Memory B cell (primary cell): ENCODE measurements around the gene PSEN2.
A peak's percentile ranks its signal among the peaks of the same experiment; 100 is the strongest.
"Not testable (repeated sequence)": the region's sequence is repeated elsewhere in the genome, so short reads cannot be mapped to it uniquely, and the experiment has no call there.

Source experiments
- ATAC-seq: fragments of 150-1000 bp; cut with Tn5 transposase; 2 replicates; pipeline ENCODE4 v1.10.0; 2021; ENCODE audit warnings: low read depth, mild to moderate bottlenecking, moderate library complexity
- DNase-seq, 2 donors: peaks; one replicate each; pipeline ENCODE4 v3.0.0; 2022; ENCODE audit warnings: low spot score in 2 of 2
- H3K27ac Mint-ChIP-seq: one replicate; pipeline ENCODE4 v1.8.0; 2022; ENCODE audit warnings: mild to moderate bottlenecking, moderate library complexity, mixed read lengths
- H3K27me3 Mint-ChIP-seq: one replicate; pipeline ENCODE4 v1.8.0; 2022; ENCODE audit warnings: mixed read lengths
- H3K36me3 Mint-ChIP-seq: one replicate; pipeline ENCODE4 v1.8.0; 2022; ENCODE audit warnings: mild to moderate bottlenecking, mixed read lengths
- H3K4me1 Mint-ChIP-seq: one replicate; pipeline ENCODE4 v1.8.0; 2022; ENCODE audit warnings: mixed read lengths
- H3K4me3 Mint-ChIP-seq: one replicate; pipeline ENCODE4 v1.8.0; 2022; ENCODE audit warnings: mild to moderate bottlenecking, moderate library complexity, mixed read lengths
- H3K9me3 Mint-ChIP-seq: one replicate; pipeline ENCODE4 v1.8.0; 2022; ENCODE audit warnings: mixed read lengths

PSEN2 gene

DNA sequence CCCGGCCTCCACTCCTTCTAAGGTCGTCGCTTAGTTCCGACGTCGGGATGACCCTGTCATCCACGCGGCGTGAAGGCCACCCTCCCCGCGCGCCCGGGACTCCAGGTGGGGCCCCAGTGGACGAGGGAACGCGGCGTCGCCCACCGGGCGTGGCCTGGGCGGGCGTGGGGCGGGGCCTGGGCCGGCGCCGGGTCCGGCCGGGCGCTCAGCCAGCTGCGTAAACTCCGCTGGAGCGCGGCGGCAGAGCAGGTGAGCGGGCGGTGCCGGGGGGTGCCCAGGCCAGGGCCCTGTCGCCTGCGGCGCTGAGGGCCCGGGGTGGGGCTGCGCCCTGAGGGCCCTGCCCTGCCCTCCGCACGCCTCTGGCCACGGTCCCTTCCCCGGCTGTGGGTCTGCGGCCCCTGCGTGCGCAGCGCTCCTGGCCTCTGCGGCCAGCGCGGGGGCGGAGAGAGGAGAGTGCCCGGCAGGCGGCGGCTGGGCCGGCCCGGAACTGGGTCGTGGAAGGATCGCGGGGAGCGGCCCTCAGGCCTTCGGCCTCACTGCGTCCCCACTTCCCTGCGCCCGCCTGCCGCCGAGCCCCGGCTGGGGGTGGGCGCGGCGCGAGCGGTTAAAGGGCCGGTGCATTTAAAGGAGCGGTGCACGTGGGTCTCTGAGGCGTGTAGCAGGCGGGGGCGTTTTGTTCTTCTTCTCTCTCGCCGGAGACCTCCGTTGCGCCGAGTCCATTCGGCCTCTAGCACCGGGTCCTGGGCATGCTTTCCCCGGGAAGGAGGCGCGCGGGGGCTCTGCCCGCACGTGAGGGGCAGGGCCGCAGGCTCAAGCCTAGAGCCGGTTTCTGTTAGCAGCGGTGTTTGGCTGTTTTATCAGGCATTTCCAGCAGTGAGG lies at the start of gene PSEN2:
Gene PSEN2, plus strand, starts transcription at position 216 of the 879 bp plus-strand sequence. CDS start 11,292 bp downstream, outside the sequence.
- DNase-seq (peak; percentile 62 to 66), ATAC-seq (peak; percentile 96)
- peak within 1 kb of the TSS; percentile 89 for H3K4me3 Mint-ChIP-seq
- H3K36me3 Mint-ChIP-seq = peaks cover 3% of the 10 kb centered on the region
- no peaks in the 10 kb centered on the region for H3K27me3 Mint-ChIP-seq
- no peaks in the 10 kb centered on the region for H3K9me3 Mint-ChIP-seq
- peaks cover 14% of the 10 kb centered on the region for H3K4me1 Mint-ChIP-seq
- peak within 1 kb of the TSS; percentile 52 for H3K27ac Mint-ChIP-seq

DNA sequence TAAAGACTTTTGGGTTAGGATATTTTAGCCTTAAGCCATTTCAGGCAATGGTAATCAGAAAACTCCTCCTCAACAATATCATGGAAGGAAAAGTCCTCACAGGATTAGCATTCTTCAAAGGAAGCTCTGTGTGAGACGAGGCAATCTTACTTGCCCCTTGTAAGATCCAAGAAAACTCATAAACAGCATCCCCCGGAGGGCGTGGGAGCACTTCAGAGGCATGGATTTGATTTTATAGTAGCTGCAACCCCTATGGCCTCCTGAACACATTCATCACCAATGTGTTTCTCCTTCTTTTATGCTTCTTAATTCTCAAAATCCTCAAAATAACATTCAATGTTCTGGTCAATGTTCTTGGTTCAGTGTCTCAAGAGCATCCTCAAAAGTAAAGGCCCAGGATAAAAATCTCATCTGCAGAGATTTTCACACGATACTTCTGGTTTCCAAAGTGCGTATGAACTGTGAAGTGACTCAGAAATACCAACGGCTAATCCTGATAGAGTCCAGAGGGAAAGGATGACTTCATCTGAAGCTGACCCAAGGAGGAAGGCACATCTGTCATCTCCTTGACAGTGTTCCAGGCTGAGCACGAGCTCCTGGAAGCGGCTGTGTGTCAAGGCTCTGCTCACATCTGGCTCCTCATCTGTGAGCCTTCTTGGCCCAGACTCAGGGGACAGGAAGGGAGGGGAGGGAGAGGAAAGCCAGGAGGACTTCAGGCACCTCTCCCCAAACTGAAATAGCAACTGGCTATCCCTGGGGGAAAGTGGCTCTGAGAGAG lies 49.3 kb upstream of the PSEN2 start:
- no peaks in the 10 kb centered on the region for H3K27me3 Mint-ChIP-seq
- H3K36me3 Mint-ChIP-seq = no peaks in the 10 kb centered on the region
- ATAC-seq (no peak), DNase-seq (no peak)
- no peak overlapping the region for H3K4me3 Mint-ChIP-seq
- H3K27ac Mint-ChIP-seq = no peak overlapping the region
- H3K4me1 Mint-ChIP-seq = peaks cover 21% of the 10 kb centered on the region
- no peaks in the 10 kb centered on the region for H3K9me3 Mint-ChIP-seq

- Mint-ChIP-seq H3K27ac (no peak overlapping the region), H3K27me3 (no peaks in the 10 kb centered on the region), H3K36me3 (no peaks in the 10 kb centered on the region), H3K4me3 (no peak overlapping the region), H3K4me1 (peaks cover 21% of the 10 kb centered on the region), H3K9me3 (no peaks in the 10 kb centered on the region)
- ATAC-seq (no peak), DNase-seq (no peak)
Measured at GRCh38 chr1:226821719-226822085, 48.7 kb upstream of the PSEN2 start.

DNA sequence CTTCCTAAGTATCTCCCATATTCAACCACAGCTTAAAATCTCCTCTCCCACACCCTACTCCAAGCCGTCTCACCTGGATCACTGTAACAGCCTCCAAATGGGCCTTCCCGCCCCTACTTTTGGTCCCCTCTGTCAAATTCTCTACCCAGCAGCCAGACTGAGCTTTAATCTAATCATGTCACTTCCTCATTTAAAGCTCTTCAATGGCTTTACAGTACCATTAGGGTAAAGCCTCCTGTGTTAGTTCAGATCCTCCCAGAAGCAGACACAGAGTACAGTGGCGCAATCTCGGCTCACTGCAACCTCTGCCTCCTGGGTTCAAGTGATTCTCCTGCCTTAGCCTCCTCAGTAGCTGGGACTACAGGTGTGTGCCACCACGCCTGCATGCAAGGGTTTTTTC lies 46.8 kb upstream of the PSEN2 start:
- ATAC-seq = peak; percentile 31
- H3K36me3 Mint-ChIP-seq = no peaks in the 10 kb centered on the region

DNA sequence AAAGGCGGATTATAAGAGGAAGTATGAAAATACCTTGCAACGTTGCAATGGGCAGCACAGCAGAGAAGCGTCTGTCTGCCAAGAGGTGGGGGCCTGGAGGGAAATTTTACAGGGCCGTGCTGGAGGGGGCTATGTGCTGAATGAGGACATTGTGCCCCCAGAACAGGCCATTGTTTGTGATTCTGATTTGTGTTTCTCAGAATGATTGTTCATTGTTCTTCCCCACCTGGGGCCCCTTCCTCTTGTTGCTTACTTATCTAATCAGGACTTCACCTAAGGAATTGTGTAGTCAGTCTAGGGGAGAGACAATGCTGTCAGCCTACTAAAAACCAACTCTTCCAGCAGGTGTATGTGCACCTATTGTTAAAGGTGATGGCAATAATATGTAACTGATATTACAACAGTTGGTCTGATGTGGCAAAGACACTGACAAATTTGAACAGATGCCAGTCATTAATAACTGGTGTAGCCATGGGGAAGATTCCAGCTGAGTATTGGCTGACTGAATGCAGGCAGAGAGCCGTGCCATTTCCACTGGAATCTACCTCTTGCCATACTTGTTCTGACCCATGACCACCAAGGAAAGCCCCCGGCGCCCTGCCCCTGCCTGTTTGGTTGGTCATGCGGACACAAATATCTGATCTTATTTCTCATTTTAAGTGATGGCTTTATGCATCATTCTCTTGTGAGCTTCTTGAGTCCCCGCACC lies 45.2 kb upstream of the PSEN2 start:
- ATAC-seq = no peak
- Mint-ChIP-seq H3K4me3 (no peak overlapping the region), H3K9me3 (no peaks in the 10 kb centered on the region), H3K4me1 (peaks cover 32% of the 10 kb centered on the region), H3K27me3 (no peaks in the 10 kb centered on the region), H3K27ac (no peak overlapping the region), H3K36me3 (no peaks in the 10 kb centered on the region)
- DNase-seq = no peak

More for the DNA sequence above, 46.8 kb upstream of the PSEN2 start:
- Mint-ChIP-seq H3K4me3 (no peak overlapping the region), H3K27me3 (no peaks in the 10 kb centered on the region), H3K4me1 (peaks cover 32% of the 10 kb centered on the region), H3K27ac (no peak overlapping the region), H3K9me3 (no peaks in the 10 kb centered on the region)
- DNase-seq = no peak

DNA sequence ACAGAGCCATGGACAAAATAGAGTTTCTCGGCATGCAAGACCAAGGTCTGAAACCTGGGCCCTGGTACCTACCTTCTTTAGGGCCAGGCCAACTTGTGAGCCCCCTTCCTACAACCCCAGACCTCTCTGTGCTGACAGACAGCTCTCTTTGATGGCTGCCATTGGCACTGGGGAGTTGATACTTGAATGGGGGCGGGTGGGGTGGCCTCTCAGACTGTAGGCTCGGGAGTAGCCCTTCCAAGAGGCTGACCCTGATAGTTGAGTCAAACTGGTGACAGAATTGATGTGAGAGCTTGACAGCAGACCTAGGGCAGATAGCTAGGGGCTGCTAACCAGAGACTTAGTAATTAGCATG lies 44.7 kb upstream of the PSEN2 start:
- DNase-seq = no peak
- no peaks in the 10 kb centered on the region for H3K9me3 Mint-ChIP-seq
- H3K4me1 Mint-ChIP-seq = peaks cover 32% of the 10 kb centered on the region
- H3K36me3 Mint-ChIP-seq = no peaks in the 10 kb centered on the region
- no peak overlapping the region for H3K27ac Mint-ChIP-seq
- ATAC-seq = no peak
- no peak overlapping the region for H3K4me3 Mint-ChIP-seq
- no peaks in the 10 kb centered on the region for H3K27me3 Mint-ChIP-seq

- no peaks in the 10 kb centered on the region for H3K9me3 Mint-ChIP-seq
- H3K27me3 Mint-ChIP-seq = no peaks in the 10 kb centered on the region
- H3K36me3 Mint-ChIP-seq = no peaks in the 10 kb centered on the region
- ATAC-seq = no peak
- no peak for DNase-seq
- peaks cover 32% of the 10 kb centered on the region for H3K4me1 Mint-ChIP-seq
- peak overlapping the region; percentile 15 for H3K4me3 Mint-ChIP-seq
- H3K27ac Mint-ChIP-seq = no peak overlapping the region
Measured at GRCh38 chr1:226826479-226827261, 43.7 kb upstream of the PSEN2 start.

DNA sequence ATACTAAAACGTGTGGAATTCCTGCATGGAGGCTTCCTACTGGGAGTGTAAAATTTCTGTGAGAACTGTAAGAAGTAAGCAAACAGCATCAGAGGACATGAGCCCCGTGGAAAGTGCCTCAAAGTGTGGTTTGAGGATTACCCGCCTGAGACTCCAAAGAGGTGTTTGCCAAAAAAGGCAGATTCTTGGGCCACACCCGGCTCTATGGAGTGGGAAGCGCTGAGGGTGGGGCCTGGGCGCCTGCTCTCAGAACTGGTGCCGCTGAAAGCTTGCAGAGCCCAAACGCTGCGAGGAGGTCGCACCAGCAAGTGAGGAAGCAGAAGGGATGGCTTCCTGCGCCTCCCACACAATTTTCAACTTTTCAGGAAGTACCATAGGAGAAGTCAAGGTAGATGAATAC lies 43.0 kb upstream of the PSEN2 start:
- ATAC-seq = no peak
- Mint-ChIP-seq H3K36me3 (no peaks in the 10 kb centered on the region), H3K4me1 (peaks cover 32% of the 10 kb centered on the region), H3K9me3 (no peaks in the 10 kb centered on the region), H3K27me3 (no peaks in the 10 kb centered on the region), H3K27ac (peak overlapping the region; percentile 78), H3K4me3 (no peak overlapping the region)
- DNase-seq = no peak

DNA sequence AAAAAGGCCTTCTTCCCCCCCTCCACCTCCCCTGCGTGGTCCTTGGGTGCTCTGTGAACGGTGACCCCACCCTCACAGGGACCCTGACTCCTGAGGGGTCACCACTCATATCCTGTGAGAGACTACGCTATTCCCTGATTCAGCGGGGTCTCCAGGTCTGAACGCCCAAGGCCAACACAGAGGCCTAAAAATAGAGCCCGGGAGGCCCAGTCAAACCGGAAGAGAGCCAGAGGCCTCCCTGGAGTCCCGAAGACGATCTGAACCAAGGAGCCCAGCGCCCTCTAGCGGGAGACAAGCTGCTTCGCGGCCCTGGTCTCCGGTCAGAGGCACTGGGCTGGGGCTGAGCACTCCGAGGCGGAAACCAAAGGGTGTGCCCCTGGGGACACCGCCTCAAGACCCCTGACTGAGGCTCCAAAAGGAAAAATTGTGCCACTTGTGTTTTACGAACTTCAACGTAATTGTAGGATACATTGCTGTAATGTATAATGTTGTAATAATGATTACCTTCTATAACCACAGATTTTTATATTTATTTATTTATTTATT lies 42.4 kb upstream of the PSEN2 start:
- peak overlapping the region; percentile 78 for H3K27ac Mint-ChIP-seq
- DNase-seq (peak; percentile 92 to 96), ATAC-seq (peak; percentile 96)
- H3K9me3 Mint-ChIP-seq = no peaks in the 10 kb centered on the region
- peak overlapping the region; percentile 68 for H3K4me3 Mint-ChIP-seq
- no peaks in the 10 kb centered on the region for H3K27me3 Mint-ChIP-seq
- H3K4me1 Mint-ChIP-seq = peaks cover 32% of the 10 kb centered on the region
- H3K36me3 Mint-ChIP-seq = no peaks in the 10 kb centered on the region

GRCh38 chr1:226829105-226829504 lies 41.3 kb upstream of the PSEN2 start:
- no peak for DNase-seq

GRCh38 chr1:226831953-226832352 lies 38.5 kb upstream of the PSEN2 start:
- H3K27me3 Mint-ChIP-seq = peaks cover 6% of the 10 kb centered on the region
- H3K36me3 Mint-ChIP-seq = peaks cover 6% of the 10 kb centered on the region
- DNase-seq = no peak
- peaks cover 9% of the 10 kb centered on the region for H3K9me3 Mint-ChIP-seq
- peaks cover 10% of the 10 kb centered on the region for H3K4me1 Mint-ChIP-seq
- H3K4me3 Mint-ChIP-seq = no peak overlapping the region
- ATAC-seq = no peak
- no peak overlapping the region for H3K27ac Mint-ChIP-seq

More at GRCh38 chr1:226829105-226829504, 41.3 kb upstream of the PSEN2 start:
- Mint-ChIP-seq H3K27me3 (peaks cover 2% of the 10 kb centered on the region), H3K9me3 (peaks cover 2% of the 10 kb centered on the region), H3K36me3 (no peaks in the 10 kb centered on the region), H3K4me3 (no peak overlapping the region), H3K4me1 (peaks cover 28% of the 10 kb centered on the region), H3K27ac (no peak overlapping the region)
- no peak for ATAC-seq

GRCh38 chr1:226832613-226833012 lies 37.8 kb upstream of the PSEN2 start:
- H3K4me3 Mint-ChIP-seq = no peak overlapping the region
- no peak overlapping the region for H3K27ac Mint-ChIP-seq
- H3K27me3 Mint-ChIP-seq = peaks cover 6% of the 10 kb centered on the region
- H3K36me3 Mint-ChIP-seq = peaks cover 6% of the 10 kb centered on the region
- ATAC-seq (no peak), DNase-seq (no peak)
- peaks cover 9% of the 10 kb centered on the region for H3K9me3 Mint-ChIP-seq
- peaks cover 4% of the 10 kb centered on the region for H3K4me1 Mint-ChIP-seq

GRCh38 chr1:226834179-226834578 lies 36.2 kb upstream of the PSEN2 start:
- H3K4me3 Mint-ChIP-seq, ATAC-seq, H3K4me1 Mint-ChIP-seq, H3K27me3 Mint-ChIP-seq, H3K36me3 Mint-ChIP-seq, DNase-seq, H3K9me3 Mint-ChIP-seq, H3K27ac Mint-ChIP-seq: not testable (repeated sequence)
